GM12875 (cell line): ENCODE data around the gene RAB4A.

Experiments
- H3K4me3 ChIP-seq: one replicate; pipeline ENCODE4 v1.5.1; 2011; ENCODE audit warnings: low read depth, low read length, control low read depth
- CTCF ChIP-seq: IDR thresholded peaks from 2 replicates; pipeline ENCODE4 v1.5.1; 2011; ENCODE audit warnings: low read depth, mild to moderate bottlenecking, control low read depth, inconsistent platforms, low read length, moderate library complexity, borderline replicate concordance; ENCODE audit not compliant: insufficient read depth

Gene RAB4A

GRCh38 chr1:229344937-229345684 lies 74.2 kb downstream of the RAB4A start:
- TF ChIP-seq CTCF, result no peak
- no peak overlapping the region for H3K4me3 ChIP-seq

- TF ChIP-seq CTCF, result no peak
- no peak overlapping the region for H3K4me3 ChIP-seq
Observed at GRCh38 chr1:229347528-229347927, 76.6 kb downstream of the RAB4A start.

- no peak for TF ChIP-seq CTCF
- H3K4me3 ChIP-seq, result no peak overlapping the region
Observed at GRCh38 chr1:229349463-229350385, 78.8 kb downstream of the RAB4A start.

GRCh38 chr1:229352975-229353374 lies 82.1 kb downstream of the RAB4A start:
- TF ChIP-seq CTCF, result no peak
- no peak overlapping the region for H3K4me3 ChIP-seq

GRCh38 chr1:229354226-229354625 lies 83.3 kb downstream of the RAB4A start:
- no peak overlapping the region for H3K4me3 ChIP-seq
- no peak for TF ChIP-seq CTCF
